ENCODE data around the gene GADD45A.

The GADD45A gene

DNA sequence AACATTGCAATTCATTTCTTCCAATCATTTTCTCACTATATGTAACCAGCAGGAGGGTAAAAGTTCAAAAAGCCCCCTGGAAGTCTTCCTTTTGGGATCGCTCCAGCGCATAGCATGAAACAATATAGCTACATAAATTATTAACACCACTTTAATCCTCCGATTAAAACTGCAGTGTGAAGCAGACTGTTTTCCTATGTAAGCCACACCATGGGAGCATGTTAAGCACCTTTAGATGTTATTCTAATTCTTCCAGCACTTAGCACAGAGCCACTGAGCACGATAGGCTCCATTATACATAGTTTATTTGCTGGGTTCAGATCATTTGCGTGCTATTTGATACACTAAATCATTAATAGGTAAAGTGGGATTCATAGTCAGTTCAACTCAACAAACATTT is 18.4 kb upstream of the GADD45A start:
- H3K4me3 ChIP-seq (ENCODE audit: low read depth, low read length) = no peak overlapping the region

DNA sequence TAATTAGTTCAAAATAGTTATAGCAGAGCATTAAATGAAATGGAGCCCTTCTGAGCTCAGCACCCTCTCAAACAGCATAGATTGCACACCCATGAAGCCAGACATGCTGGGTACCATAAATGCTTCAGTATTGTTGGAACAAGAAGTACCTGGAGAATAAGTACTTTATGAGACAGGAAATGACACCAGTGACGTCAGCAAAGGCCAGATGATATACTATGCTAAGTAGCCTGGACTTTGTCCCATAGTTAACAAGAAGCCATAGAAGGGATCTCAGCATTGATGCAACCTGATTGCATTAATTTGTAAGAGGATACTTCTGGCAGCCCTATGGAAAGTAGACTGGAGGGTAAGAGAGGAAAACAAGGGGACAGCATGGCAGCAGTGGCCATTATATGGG is 16.3 kb upstream of the GADD45A start:
- no peak overlapping the region for H3K4me3 ChIP-seq (ENCODE audit: low read depth, low read length)

- no peak overlapping the region for H3K4me3 ChIP-seq (ENCODE audit: low read depth, low read length)
Observed at GRCh38 chr1:67672260-67672803, 12.7 kb upstream of the GADD45A start.

DNA sequence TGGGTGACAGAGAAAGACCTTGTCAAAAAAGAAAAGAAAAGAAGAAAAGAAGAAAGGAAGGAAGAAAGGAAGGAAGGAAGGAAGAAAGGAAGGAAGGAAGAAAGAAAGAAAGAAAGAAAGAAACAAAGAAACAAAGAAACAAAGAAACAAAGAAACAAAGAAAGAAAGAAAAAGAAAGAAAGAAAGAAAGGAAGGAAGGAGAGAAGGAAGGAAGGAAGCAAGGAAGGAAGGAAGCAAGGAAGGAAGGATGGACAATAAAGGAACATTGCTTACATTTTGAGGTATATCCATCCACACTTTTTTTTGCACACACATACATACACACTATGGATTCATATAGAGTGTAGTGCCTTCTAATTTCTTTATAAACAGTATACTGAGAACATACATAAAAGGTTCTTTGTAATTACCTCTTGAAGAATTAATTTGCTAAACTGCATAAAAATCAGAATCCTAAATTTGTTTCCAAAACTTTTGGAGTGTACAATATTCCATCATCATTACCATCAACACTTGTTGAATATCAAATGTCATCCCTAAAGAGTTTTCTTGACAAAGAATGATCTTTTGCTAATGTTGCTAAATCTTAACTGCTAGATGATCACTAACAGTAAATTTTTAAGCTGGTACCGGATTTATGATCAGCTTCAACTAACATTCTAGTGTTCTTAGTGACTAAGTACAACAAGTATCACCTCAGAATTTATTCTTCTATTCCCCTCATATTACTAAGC is 11.4 kb upstream of the GADD45A start:
- no peak overlapping the region for H3K4me3 ChIP-seq (ENCODE audit: low read depth, low read length)

DNA sequence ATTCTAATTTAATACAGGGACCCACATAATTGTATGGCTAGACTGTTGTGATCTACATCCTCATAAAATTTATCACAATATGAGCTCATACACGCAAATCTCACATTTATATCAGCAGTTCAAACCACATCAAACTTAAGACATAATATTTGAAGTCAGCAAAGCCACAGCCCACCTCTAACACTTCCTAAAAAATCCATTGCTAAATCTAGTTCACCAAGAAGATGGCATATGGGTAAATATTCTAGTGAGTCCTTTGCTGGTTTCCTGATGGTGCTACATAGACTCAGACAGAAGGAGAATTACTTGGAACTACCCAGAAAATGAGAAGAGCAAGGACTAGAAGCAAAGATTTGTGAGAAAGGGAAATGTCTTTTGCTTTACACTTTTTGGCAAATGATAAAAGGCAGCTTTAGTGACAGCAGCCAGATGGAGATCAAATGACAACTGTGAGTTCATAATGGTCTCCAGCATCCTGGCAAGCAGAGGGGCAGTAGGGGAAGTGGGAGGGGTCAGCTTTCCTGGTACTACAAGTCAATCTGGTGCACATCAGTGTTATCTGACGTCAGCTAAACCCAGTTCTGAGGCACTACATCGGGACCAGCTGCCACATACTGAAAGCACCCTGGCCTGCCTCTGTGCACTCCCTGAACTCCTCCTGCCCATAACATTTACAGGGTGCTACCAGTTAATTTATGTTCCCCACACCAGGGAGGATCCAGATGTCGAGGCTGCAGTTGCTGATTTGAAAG is 10.6 kb upstream of the GADD45A start:
- H3K4me3 ChIP-seq (ENCODE audit: low read depth, low read length) = no peak overlapping the region

DNA sequence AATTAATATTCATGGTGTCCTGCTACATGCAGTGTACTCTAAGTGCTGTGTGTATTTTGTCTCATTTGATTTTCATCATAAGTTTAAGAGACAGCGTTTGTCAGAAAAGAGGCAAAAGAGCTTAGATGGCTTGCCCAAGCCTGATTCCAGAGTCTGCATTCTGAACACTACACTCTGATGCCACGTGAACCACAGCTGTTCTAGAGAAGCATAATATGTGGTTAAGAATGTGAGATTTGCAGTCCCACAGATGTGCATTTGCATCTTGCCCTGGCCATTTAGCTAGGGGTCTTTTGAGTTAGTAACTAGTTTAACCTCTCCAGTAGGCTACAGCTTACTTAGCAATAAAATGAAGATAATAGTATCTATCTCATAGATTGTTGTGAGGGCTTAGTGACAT is 9.2 kb upstream of the GADD45A start:
- H3K4me3 ChIP-seq (ENCODE audit: low read depth, low read length) = no peak overlapping the region

GRCh38 chr1:67676287-67676686 is 8.7 kb upstream of the GADD45A start:
- no peak overlapping the region for H3K4me3 ChIP-seq (ENCODE audit: low read depth, low read length)

- H3K4me3 ChIP-seq (ENCODE audit: low read depth, low read length) = no peak overlapping the region
Observed at GRCh38 chr1:67676946-67677345, 8.1 kb upstream of the GADD45A start.

- H3K4me3 ChIP-seq (ENCODE audit: low read depth, low read length) = no peak overlapping the region
Observed at GRCh38 chr1:67677408-67677807, 7.6 kb upstream of the GADD45A start.

- no peak overlapping the region for H3K4me3 ChIP-seq (ENCODE audit: low read depth, low read length)
Observed at GRCh38 chr1:67677930-67678329, 7.1 kb upstream of the GADD45A start.

GRCh38 chr1:67679691-67680090 is 5.3 kb upstream of the GADD45A start:
- no peak overlapping the region for H3K4me3 ChIP-seq (ENCODE audit: low read depth, low read length)

DNA sequence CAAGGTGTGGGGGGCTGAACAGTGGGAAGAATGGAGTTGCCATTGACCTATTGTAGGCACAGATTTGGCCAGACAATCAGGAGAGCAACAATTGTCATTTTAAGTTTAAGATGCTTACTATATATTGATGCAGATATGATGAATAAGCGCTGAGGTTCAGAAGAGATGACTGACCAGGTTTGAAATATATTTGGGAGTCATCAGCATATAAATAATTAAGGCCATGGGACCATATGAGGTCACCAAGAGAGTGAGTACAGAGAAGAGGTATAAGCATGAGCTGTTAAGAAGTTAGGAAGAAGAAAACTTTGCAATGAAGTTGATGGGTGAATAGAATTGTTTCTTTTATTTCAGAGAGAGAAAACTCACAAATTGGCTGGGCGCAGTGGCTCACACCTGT is 4.5 kb upstream of the GADD45A start:
- no peak overlapping the region for H3K4me3 ChIP-seq (ENCODE audit: low read depth, low read length)

DNA sequence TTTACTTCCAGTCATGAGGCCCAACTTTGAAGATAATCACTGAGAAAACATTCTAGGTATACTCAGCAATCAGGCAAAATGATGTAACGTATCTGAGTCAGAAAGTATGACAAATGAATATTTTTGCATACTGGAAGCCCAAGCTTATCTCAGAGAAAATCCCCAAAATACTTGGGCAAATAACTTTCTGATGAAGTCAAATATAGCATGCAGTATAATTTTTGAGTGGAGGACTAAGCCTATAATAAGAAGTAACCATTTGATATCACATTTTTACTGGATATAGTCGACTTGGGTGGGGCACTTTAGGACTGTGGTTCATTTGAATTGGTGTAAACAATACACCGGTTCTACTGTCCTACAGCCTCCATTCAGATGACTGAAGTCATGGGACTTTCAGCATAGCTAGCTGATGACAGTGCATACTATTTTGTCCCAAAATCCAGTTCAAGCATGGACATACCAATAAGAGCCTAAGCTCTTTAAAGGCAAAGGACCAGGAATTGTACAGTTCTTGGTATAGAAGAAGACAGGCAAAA is 2.3 kb upstream of the GADD45A start:
- H3K4me3 ChIP-seq (ENCODE audit: low read depth, low read length) = no peak overlapping the region

DNA sequence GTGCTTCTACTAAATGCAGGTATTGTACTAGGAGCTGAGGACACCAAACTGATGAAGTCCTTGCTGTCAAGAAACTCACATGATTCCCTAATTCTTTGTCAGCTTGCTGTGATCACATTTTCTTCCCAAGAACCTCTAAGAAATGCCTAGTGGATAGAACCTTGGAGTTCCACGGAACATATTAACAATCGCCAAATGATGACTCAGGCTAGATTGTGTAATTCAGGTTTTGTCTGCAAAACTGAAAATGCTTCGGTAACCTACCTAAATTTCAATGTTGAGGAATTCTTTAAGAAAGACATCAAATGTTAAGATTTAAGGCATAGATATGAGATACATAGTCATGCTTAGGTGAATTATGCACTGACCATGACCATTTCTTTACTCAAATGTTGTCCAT is 1.7 kb upstream of the GADD45A start:
- no peak overlapping the region for H3K4me3 ChIP-seq (ENCODE audit: low read depth, low read length)

DNA sequence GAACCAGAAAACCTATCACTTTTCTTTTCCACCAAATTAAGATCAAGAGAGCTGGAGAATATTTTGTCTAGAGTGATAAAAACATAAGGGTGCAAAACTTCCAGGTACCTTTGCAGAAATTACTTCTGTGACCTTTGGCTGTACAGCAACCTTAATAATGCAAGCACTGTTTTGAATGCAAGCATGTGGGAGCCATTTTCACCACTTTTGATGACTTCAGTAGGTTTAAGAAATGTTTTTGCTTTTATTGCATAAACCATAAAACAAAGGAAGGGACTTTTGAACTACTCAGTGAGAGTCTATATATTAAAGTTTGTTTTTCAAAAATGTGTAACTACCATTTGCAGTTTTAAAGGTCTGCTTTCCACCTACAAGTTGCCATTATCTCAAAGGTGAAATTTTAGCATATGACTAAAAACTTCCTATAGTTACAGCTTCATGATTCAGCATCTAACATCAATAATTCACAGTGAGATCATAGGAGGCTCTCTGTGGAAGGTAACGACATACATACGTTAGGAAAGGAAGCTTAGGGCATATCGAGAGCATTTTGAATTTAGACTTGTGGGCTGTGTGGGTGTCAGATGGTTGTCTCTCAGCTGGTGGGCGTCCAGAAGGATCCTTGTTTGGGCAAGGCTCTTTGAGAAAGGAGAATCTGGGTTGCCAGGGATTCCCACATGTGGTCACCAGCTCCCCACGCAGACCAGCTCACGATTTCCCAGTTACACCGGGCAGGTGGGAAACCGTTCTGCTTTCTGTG is 1.1 kb upstream of the GADD45A start:
- no peak overlapping the region for H3K4me3 ChIP-seq (ENCODE audit: low read depth, low read length)

- H3K4me3 ChIP-seq (ENCODE audit: low read depth, low read length) = no peak overlapping the region
Observed at GRCh38 chr1:67684526-67685066, 405 bp upstream of the GADD45A start.

DNA sequence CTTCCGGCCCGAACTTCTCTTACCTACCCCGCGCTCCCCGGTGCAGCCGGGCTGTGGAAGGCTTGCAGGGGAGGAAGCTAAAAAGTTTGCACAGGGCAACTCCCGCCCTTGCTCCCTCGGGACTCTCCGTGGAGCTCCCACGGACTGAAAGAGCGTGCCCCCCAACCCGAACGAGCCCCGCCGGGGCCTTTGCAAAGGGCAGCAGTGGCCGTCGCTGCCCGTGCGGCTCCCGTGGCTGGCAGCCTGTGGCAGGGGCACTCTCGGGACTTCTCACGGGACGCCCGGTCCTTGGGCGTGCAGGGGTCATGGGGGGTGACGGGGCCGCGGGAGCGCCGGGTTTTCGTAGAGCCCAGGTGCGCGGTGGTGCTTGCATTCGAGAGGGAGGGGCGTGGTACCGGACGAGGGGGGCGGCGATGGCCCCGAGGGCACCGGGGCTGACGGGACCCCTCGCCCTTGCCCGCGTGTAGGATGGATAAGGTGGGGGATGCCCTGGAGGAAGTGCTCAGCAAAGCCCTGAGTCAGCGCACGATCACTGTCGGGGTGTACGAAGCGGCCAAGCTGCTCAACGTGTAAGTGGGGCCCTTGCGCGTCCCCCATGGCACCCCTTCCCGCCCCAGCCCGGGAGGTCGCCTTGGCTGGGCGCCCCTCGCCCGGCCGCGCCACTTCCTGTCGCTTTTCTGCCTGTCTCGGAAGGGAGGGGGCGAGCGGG is 711 bp downstream of the GADD45A start:
- H3K4me3 ChIP-seq (ENCODE audit: low read depth, low read length) = peak overlapping the region; percentile 89

GRCh38 chr1:67686267-67687197 is 1.5 kb downstream of the GADD45A start:
- peak overlapping the region; percentile 89 for H3K4me3 ChIP-seq (ENCODE audit: low read depth, low read length)

DNA sequence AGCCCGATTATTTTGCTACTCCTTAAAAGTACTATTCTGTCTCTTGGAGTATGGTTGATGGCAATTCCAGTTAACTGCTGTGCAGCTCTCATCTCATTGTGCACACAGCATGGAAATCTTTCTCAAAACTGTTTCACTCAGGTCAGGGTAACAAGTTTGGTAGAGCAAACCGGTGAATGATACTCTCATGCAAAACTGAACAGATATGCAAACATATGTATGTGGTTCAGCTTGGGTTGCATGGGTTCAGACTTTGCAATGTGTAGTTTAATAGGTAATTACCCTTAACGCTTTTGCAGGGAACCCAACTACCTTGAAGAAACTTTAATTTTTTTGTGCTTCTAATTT is 2.2 kb downstream of the GADD45A start:
- H3K4me3 ChIP-seq (ENCODE audit: low read depth, low read length) = peak overlapping the region; percentile 89

All from iPS-11a (cell line).